ENCODE measurements around the gene CCDC47. TPM values are rescaled to one million over a fixed set of nuclear protein-coding genes. Genes with fewer than 3 reads are reported as not detected.

CCDC47 gene
- total RNA-seq, 1 experiment from 2014 or later, result 79.4 TPM

- H3K4ac ChIP-seq (ENCODE audit: low read depth, low read length), result no peak overlapping the region
- H3K4me1 ChIP-seq (ENCODE audit: insufficient read depth, low read length), result no peaks in the 10 kb centered on the region
- H2AK5ac ChIP-seq (ENCODE audit: insufficient read length, low read length), result no peak overlapping the region
- no peak overlapping the region for H2AFZ ChIP-seq (ENCODE audit: low read length)
- WGBS (ENCODE audit: extremely low coverage, insufficient read length, low lambda C conversion rate), result no CpG with 5 or more reads among the region's 10 CpGs
- H3K27me3 ChIP-seq (ENCODE audit: insufficient read depth, low read length), result no peaks in the 10 kb centered on the region
- peaks cover 4% of the 10 kb centered on the region in 2 experiments for H3K4me1 Mint-ChIP-seq
- peak overlapping the region in 1 of 3 experiments; percentile 22; a peak in 1 of 7 replicates for H3K27ac Mint-ChIP-seq
- H3K27ac ChIP-seq (ENCODE audit: insufficient read length, low read depth, low read length), result no peak overlapping the region
- no peak overlapping the region for H2BK15ac ChIP-seq (ENCODE audit: low read depth, low read length)
- no peak overlapping the region for H2BK120ac ChIP-seq (ENCODE audit: low read depth, low read length, poor library complexity, severe bottlenecking)
- H3K27me3 Mint-ChIP-seq (ENCODE audit: low read depth), result no peaks in the 10 kb centered on the region; the same call in 1 of the 2 replicates
- H4K20me1 ChIP-seq (ENCODE audit: control insufficient read depth, insufficient read depth, insufficient read length), result no peaks in the 10 kb centered on the region
- no peak overlapping the region for H3K9ac ChIP-seq (ENCODE audit: extremely low read depth, insufficient read length, low read length)
- H3K56ac ChIP-seq (ENCODE audit: insufficient read length, low read depth, low read length), result no peak overlapping the region
- H3K9me3 ChIP-seq (ENCODE audit: control insufficient read depth, low read depth, low read length), result no peaks in the 10 kb centered on the region
- H3K4me3 Mint-ChIP-seq, result no peak overlapping the region
- H3K36me3 Mint-ChIP-seq (ENCODE audit: insufficient read depth in 1 of 3, low read depth in 3 of 3), result peaks cover 63 to 100% (median 96%) of the 10 kb centered on the region in 3 experiments
- no peaks in the 10 kb centered on the region for H3K79me2 ChIP-seq (ENCODE audit: insufficient read depth, low read length)
- TF ChIP-seq CTCF (conservative IDR thresholded peaks at IDR 0.05), result no peak
- no peak overlapping the region for H4K91ac ChIP-seq (ENCODE audit: insufficient read length, low read depth, low read length)
- no peak overlapping the region for H3K23ac ChIP-seq (ENCODE audit: insufficient read length, low read depth, low read length)
- no peak overlapping the region for H2BK20ac ChIP-seq (ENCODE audit: low read depth, low read length, poor library complexity, severe bottlenecking)
- H3K14ac ChIP-seq (ENCODE audit: insufficient read depth, low read length), result no peak overlapping the region
- no peaks in the 10 kb centered on the region for H3K9me3 Mint-ChIP-seq
- H4K8ac ChIP-seq (replicated peaks; ENCODE audit: insufficient read length, low read depth, low read length), result no peak overlapping the region
- H4K5ac ChIP-seq (ENCODE audit: insufficient read length, low read depth, low read length), result no peak overlapping the region
- no peaks in the 10 kb centered on the region for H3K79me1 ChIP-seq (ENCODE audit: insufficient read depth, low read depth, low read length, poor library complexity, severe bottlenecking)
- H2BK12ac ChIP-seq (ENCODE audit: insufficient read length, low read depth, low read length), result no peak overlapping the region
- no peak for DNase-seq
- H2BK5ac ChIP-seq (ENCODE audit: insufficient read length, low read length), result no peak overlapping the region
- H3K18ac ChIP-seq (ENCODE audit: insufficient read length, low read depth, low read length), result no peak overlapping the region
- no peak overlapping the region for H3K4me2 ChIP-seq (ENCODE audit: insufficient read depth, insufficient read length, low read length)
- H3T11ph ChIP-seq (ENCODE audit: low read length), result no peak overlapping the region
- no peaks in the 10 kb centered on the region for H3K23me2 ChIP-seq (ENCODE audit: insufficient read length, low read depth, low read length, poor library complexity, severe bottlenecking)
These were observed 47.7 kb upstream of the CCDC47 start for GRCh38 chr17:63820963-63821561.
